Measurements from ENCODE around the gene GTF2H1. TPM values are rescaled to one million over a fixed set of nuclear protein-coding genes. Genes with fewer than 3 reads are reported as not detected.
"Not testable (repeated sequence)": the region's sequence is repeated elsewhere in the genome, so short reads cannot be mapped to it uniquely, and the experiment has no call there.

The GTF2H1 gene
- total RNA-seq, 1 donor from 2014 or later = 45.2 TPM

DNA sequence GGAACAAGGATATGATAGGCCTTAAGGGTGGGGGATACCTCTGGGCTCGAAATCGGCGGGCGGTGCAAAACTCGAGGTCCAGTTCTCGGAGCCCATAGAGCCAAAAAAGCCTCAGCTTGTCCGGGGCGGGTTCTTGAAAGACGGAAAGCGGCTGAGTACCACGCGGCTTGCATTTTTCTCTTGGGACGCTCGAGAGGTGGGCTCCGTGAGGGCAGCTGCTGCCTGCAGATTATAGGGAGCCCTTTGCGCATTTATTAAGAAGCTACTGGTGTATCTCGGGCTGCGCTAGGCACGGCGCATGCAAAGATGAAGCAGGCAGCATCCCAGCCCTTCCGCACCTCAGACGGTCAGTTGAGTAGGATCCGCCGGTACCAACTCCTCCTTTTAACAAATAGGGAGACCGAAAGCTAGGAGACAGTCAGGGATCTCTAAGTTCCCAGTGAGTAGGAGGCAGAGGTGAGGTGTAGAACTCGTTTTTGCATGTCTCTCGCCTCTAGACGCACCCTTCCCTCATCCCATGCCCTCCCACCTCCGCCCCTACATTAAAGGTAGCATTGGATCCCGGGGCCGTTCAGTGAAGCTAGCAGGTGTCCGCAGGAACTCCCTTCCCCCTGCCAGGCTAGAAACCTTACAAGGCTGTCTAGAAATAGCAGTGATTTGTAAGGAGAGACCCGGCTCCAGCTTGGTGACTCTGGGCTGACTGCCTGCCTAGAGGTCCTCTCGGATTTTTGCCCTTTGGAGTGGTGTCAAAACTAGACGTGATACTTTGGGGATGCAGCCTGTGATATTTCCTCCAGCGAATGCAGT is 72.8 kb downstream of the GTF2H1 start:
- Histone ChIP-seq H3K27ac (peak overlapping the region; percentile 68), H3K79me2 (ENCODE audit: low read depth) (peaks cover 55% of the 10 kb centered on the region)
- TF ChIP-seq EZH2 (IDR thresholded peaks at IDR 0.05) = no peak
- TF ChIP-seq EZH2phosphoT487 (IDR thresholded peaks at IDR 0.05) = no peak
- TF ChIP-seq, protein P1, sequence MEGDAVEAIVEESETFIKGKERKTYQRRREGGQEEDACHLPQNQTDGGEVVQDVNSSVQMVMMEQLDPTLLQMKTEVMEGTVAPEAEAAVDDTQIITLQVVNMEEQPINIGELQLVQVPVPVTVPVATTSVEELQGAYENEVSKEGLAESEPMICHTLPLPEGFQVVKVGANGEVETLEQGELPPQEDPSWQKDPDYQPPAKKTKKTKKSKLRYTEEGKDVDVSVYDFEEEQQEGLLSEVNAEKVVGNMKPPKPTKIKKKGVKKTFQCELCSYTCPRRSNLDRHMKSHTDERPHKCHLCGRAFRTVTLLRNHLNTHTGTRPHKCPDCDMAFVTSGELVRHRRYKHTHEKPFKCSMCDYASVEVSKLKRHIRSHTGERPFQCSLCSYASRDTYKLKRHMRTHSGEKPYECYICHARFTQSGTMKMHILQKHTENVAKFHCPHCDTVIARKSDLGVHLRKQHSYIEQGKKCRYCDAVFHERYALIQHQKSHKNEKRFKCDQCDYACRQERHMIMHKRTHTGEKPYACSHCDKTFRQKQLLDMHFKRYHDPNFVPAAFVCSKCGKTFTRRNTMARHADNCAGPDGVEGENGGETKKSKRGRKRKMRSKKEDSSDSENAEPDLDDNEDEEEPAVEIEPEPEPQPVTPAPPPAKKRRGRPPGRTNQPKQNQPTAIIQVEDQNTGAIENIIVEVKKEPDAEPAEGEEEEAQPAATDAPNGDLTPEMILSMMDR (IDR thresholded peaks at IDR 0.05) = no peak

GRCh38 chr11:18395735-18396504 is 73.6 kb downstream of the GTF2H1 start:
- peak overlapping the region; percentile 92 for H3K4me3 Mint-ChIP-seq
- peaks cover 59% of the 10 kb centered on the region for H4K20me1 ChIP-seq (ENCODE audit: low read depth)
- peak overlapping the region; percentile 36 for H2AFZ ChIP-seq (replicated peaks)
- H3K4me1 Mint-ChIP-seq = peaks cover 30% of the 10 kb centered on the region
- peak overlapping the region; percentile 68 for H3K27ac ChIP-seq
- peaks cover 59% of the 10 kb centered on the region for H3K79me2 ChIP-seq (ENCODE audit: low read depth)
- no peak for TF ChIP-seq EZH2phosphoT487 (IDR thresholded peaks at IDR 0.05)
- TF ChIP-seq EZH2 (IDR thresholded peaks at IDR 0.05) = no peak
- TF ChIP-seq, protein P1 (IDR thresholded peaks at IDR 0.05) = no peak
- H3K9ac ChIP-seq = peak overlapping the region; percentile 38
- peak overlapping the region; percentile 68 for H3K4me3 ChIP-seq
- no peaks in the 10 kb centered on the region for H3K9me3 ChIP-seq (ENCODE audit: low read depth)
- H3K4me1 ChIP-seq = peaks cover 7% of the 10 kb centered on the region
- peaks cover 2% of the 10 kb centered on the region for H3K27me3 Mint-ChIP-seq (ENCODE audit: insufficient read depth, low read depth)
- no peaks in the 10 kb centered on the region for H3K9me3 Mint-ChIP-seq
- peaks cover 16% of the 10 kb centered on the region for H3K27me3 ChIP-seq
- DNase-seq (ENCODE audit: low spot score) = peak; percentile 99
- H3K36me3 Mint-ChIP-seq = peaks cover 17% of the 10 kb centered on the region
- peaks cover 27% of the 10 kb centered on the region for H3K36me3 ChIP-seq
- peak overlapping the region; percentile 98 for H3K27ac Mint-ChIP-seq
- peaks cover 31% of the 10 kb centered on the region for H3F3A ChIP-seq (ENCODE audit: low read depth)
- H3K4me2 ChIP-seq = peak overlapping the region; percentile 87

More for the DNA sequence above, 72.8 kb downstream of the GTF2H1 start:
- Histone ChIP-seq H3K4me3 (peak overlapping the region; percentile 68), H3K4me2 (peak overlapping the region; percentile 79), H4K20me1 (ENCODE audit: low read depth) (peaks cover 51% of the 10 kb centered on the region), H3K27me3 (peaks cover 16% of the 10 kb centered on the region), H3F3A (ENCODE audit: low read depth) (peaks cover 31% of the 10 kb centered on the region), H3K9ac (peak overlapping the region; percentile 38), H3K9me3 (ENCODE audit: low read depth) (no peaks in the 10 kb centered on the region), H3K4me1 (peaks cover 7% of the 10 kb centered on the region), H2AFZ (replicated peaks) (peak overlapping the region; percentile 7), H3K36me3 (peaks cover 23% of the 10 kb centered on the region)
- DNase-seq (ENCODE audit: low spot score) = peak; percentile 54
- Mint-ChIP-seq H3K27me3 (ENCODE audit: insufficient read depth, low read depth) (peaks cover 2% of the 10 kb centered on the region), H3K4me1 (peaks cover 30% of the 10 kb centered on the region), H3K36me3 (peaks cover 13% of the 10 kb centered on the region), H3K4me3 (peak overlapping the region; percentile 92), H3K9me3 (no peaks in the 10 kb centered on the region), H3K27ac (peak overlapping the region; percentile 97)

DNA sequence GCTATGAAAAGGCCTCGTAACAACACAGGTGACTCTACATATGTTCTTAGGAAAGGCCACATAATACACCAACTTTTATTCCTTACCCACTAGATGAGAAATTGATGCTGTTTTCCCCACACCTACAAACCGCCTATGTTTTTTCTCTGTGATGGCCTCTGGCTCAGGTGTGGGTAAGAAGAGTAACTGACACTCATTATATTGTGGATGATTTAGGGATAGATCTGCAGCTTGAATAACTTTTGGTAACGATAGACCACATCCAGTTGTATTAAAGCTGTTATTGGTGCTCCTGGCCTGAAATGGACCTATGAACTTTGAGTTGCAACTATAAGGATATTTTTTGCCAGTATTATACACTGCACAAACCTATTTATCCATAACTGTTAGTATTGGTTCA is 75.6 kb downstream of the GTF2H1 start:
- Histone ChIP-seq H3K4me1 (peaks cover 7% of the 10 kb centered on the region), H3F3A (ENCODE audit: low read depth) (peaks cover 36% of the 10 kb centered on the region), H3K9me3 (ENCODE audit: low read depth) (no peaks in the 10 kb centered on the region), H2AFZ (replicated peaks) (no peak overlapping the region), H3K4me3 (no peak overlapping the region), H3K79me2 (ENCODE audit: low read depth) (peaks cover 59% of the 10 kb centered on the region), H3K4me2 (no peak overlapping the region), H3K27ac (no peak overlapping the region), H4K20me1 (ENCODE audit: low read depth) (peaks cover 78% of the 10 kb centered on the region), H3K27me3 (peaks cover 16% of the 10 kb centered on the region), H3K36me3 (peaks cover 33% of the 10 kb centered on the region), H3K9ac (no peak overlapping the region)
- H3K36me3 Mint-ChIP-seq = peaks cover 17% of the 10 kb centered on the region
- peaks cover 30% of the 10 kb centered on the region for H3K4me1 Mint-ChIP-seq
- no peaks in the 10 kb centered on the region for H3K27me3 Mint-ChIP-seq (ENCODE audit: insufficient read depth, low read depth)
- H3K4me3 Mint-ChIP-seq = no peak overlapping the region
- H3K9me3 Mint-ChIP-seq = no peaks in the 10 kb centered on the region
- TF ChIP-seq EZH2phosphoT487 (IDR thresholded peaks at IDR 0.05) (no peak), EZH2 (IDR thresholded peaks at IDR 0.05) (no peak)
- TF ChIP-seq, protein P1 (IDR thresholded peaks at IDR 0.05) = no peak
- no peak for DNase-seq (ENCODE audit: low spot score)
- H3K27ac Mint-ChIP-seq = no peak overlapping the region

GRCh38 chr11:18401077-18401476 is 78.7 kb downstream of the GTF2H1 start:
- not testable (repeated sequence) for H3K4me1 ChIP-seq; H3K9me3 ChIP-seq (ENCODE audit: low read depth); H3K27ac ChIP-seq; H3K27ac Mint-ChIP-seq; H3K4me3 Mint-ChIP-seq; H3K27me3 ChIP-seq; H3K9ac ChIP-seq; H3K4me2 ChIP-seq; H3K4me3 ChIP-seq; DNase-seq (ENCODE audit: low spot score); H2AFZ ChIP-seq (replicated peaks); H3K27me3 Mint-ChIP-seq (ENCODE audit: insufficient read depth, low read depth); H3K9me3 Mint-ChIP-seq
- Mint-ChIP-seq H3K4me1 (peaks cover 14% of the 10 kb centered on the region), H3K36me3 (peaks cover 22% of the 10 kb centered on the region)
- Histone ChIP-seq H4K20me1 (ENCODE audit: low read depth) (peaks cover 95% of the 10 kb centered on the region), H3K79me2 (ENCODE audit: low read depth) (peaks cover 36% of the 10 kb centered on the region), H3F3A (ENCODE audit: low read depth) (peaks cover 36% of the 10 kb centered on the region), H3K36me3 (peaks cover 57% of the 10 kb centered on the region)

All from neural progenitor cell (in vitro differentiated cells).